K562 (cell line): ENCODE measurements around the gene GLOD4. TPM values are rescaled to one million over a fixed set of nuclear protein-coding genes. Genes with fewer than 3 reads are reported as not detected.

Experiments used
- ATAC-seq: fragments of 200-7000 bp; cut with Tn5 transposase; 3 replicates; pipeline ENCODE4 v1.9.1; 2020; ENCODE audit warnings: moderate library complexity
- BruUV-seq: library from RNA; stranded (reverse); fragments of 400-500 nt; replicated peaks from 2 replicates; lab custom pipeline; 2021; lab: Mats Ljungman, UMichigan
- CTCF ChIA-PET: fragments of 300-600 bp; formaldehyde crosslinking; extraction: SDS; loops from one replicate; lab custom pipeline; 2021; ENCODE audit warnings: low intra/inter-chr PET ratio; lab: Yijun Ruan, JAX
- POLR2A ChIA-PET: fragments of 300-600, 350-650 bp; sonication (Branson Sonifier 250); formaldehyde crosslinking; extraction: SDS; loops from one replicate; lab custom pipeline; 2021; ENCODE audit warnings: antibody characterized with exemption, inconsistent platforms; lab: Yijun Ruan, JAX
- DNase-seq, 4 experiments: peaks; one replicate each; pipeline versions ENCODE4 v3.0.0 to v3.0.0-alpha.2; 2011 to 2018; ENCODE audit warnings: low spot score in 3 of 4, mixed read lengths in 3 of 4; ENCODE audit errors: extremely low read depth in 1 of 4
- FAIRE-seq: peaks from 2 replicates; lab custom pipeline; 2011; peaks lifted over from hg19 to GRCh38; lab: Jason Lieb, UNC
- H2AFZ ChIP-seq: 2 replicates; pipeline ENCODE4 v1.6.0; 2011; ENCODE audit warnings: low read depth, low read length, control low read depth, inconsistent platforms
- H3K27ac ChIP-seq: fragments of 200-600 bp; 3 replicates; pipeline ENCODE4 v1.8.0; 2011; ENCODE audit warnings: low read depth, mild to moderate bottlenecking, control low read depth, inconsistent platforms, low read length, moderate library complexity, mixed read lengths; ENCODE audit errors: extremely low read depth
- H3K27me3 ChIP-seq, 2 experiments: fragments of 300-600 bp in 1 of 2; 2 replicates in 1 of 2; 3 replicates in 1 of 2; pipeline versions ENCODE4 v1.6.0 to v1.8.0; 2011; ENCODE audit warnings: inconsistent platforms in 2 of 2, low read length in 2 of 2, mild to moderate bottlenecking in 1 of 2, mixed read lengths in 1 of 2, moderate library complexity in 1 of 2; ENCODE audit not compliant: control insufficient read depth in 2 of 2, insufficient read depth in 2 of 2
- H3K36me3 ChIP-seq: fragments of 300-600 bp; 3 replicates; pipeline ENCODE4 v1.8.0; 2011; ENCODE audit warnings: mild to moderate bottlenecking, low read length, inconsistent platforms; ENCODE audit not compliant: control insufficient read depth, insufficient read depth
- H3K4me1 ChIP-seq, 2 experiments: fragments of 200-600 bp in 1 of 2; replicated peaks in 1 of 2; 2 replicates in 1 of 2; 3 replicates in 1 of 2; pipeline versions ENCODE4 v1.5.1 to v1.8.0; 2011; ENCODE audit warnings: inconsistent platforms in 2 of 2, low read length in 2 of 2, mild to moderate bottlenecking in 1 of 2, mixed read lengths in 1 of 2, moderate library complexity in 1 of 2; ENCODE audit not compliant: control insufficient read depth in 2 of 2, insufficient read depth in 2 of 2
- H3K4me2 ChIP-seq: 2 replicates; pipeline ENCODE4 v1.6.1; 2011; ENCODE audit warnings: low read length, control low read depth, inconsistent platforms, mixed read lengths; ENCODE audit not compliant: insufficient read depth
- H3K4me3 ChIP-seq: fragments of 200-600 bp; sonication (generic), shearing (Covaris generic); 2 replicates; pipeline ENCODE4 v1.5.1; 2016; ENCODE audit warnings: control low read depth, inconsistent platforms
- H3K79me2 ChIP-seq: fragments of 200-600 bp; 3 replicates; pipeline ENCODE4 v1.8.0; 2011; ENCODE audit warnings: low read length, inconsistent platforms; ENCODE audit not compliant: control insufficient read depth, insufficient read depth
- H3K9ac ChIP-seq, 2 experiments: 2 replicates each; pipeline versions ENCODE4 v1.6.0 to v1.6.1; 2011; ENCODE audit warnings: low read depth in 2 of 2, low read length in 2 of 2, control low read depth in 1 of 2, inconsistent platforms in 1 of 2, mild to moderate bottlenecking in 1 of 2, mixed read lengths in 1 of 2; ENCODE audit not compliant: insufficient read depth in 1 of 2
- H3K9me1 ChIP-seq: one replicate; pipeline ENCODE4 v1.6.0; 2011; ENCODE audit warnings: inconsistent platforms, mild to moderate bottlenecking, low read length, moderate library complexity; ENCODE audit not compliant: control insufficient read depth, insufficient read depth
- H3K9me3 ChIP-seq: replicated peaks from 2 replicates; pipeline ENCODE4 v1.5.1; 2011; ENCODE audit warnings: low read depth, low read length, inconsistent platforms; ENCODE audit not compliant: control insufficient read depth, insufficient read depth
- H4K20me1 ChIP-seq: replicated peaks from 2 replicates; pipeline ENCODE4 v1.6.1; 2011; ENCODE audit warnings: low read length, inconsistent platforms, mixed read lengths; ENCODE audit not compliant: control insufficient read depth, insufficient read depth
- E2F3 ChIP-seq: fragments of 250-450 bp; sonication (Bioruptor Pico); IDR thresholded peaks from 2 replicates; pipeline ENCODE4 v1.4.0; 2020; ENCODE audit warnings: mild to moderate bottlenecking
- HMGN3 ChIP-seq: IDR thresholded peaks from 2 replicates; pipeline ENCODE4 v1.6.1; 2011; ENCODE audit warnings: borderline replicate concordance, low read depth, mild to moderate bottlenecking, mixed read lengths, low read length; ENCODE audit not compliant: insufficient read length; ENCODE audit errors: extremely low read depth
- MECOM ChIP-seq: fragments of 250-450 bp; sonication (Bioruptor Pico); IDR thresholded peaks from 2 replicates; pipeline ENCODE4 v1.8.0; 2022; ENCODE audit warnings: inconsistent platforms
- MYNN ChIP-seq, 2 experiments: sonication (generic); formaldehyde crosslinking in 1 of 2; IDR thresholded peaks; 2 replicates each; pipeline versions ENCODE4 v1.5.0 to v1.6.1; 2016 to 2020; ENCODE audit warnings: antibody characterized with exemption in 1 of 2, missing genetic modification reagents in 1 of 2
- NR2C2 ChIP-seq, 2 experiments: fragments of 200-800 bp in 1 of 2; sonication (Bioruptor generic) in 1 of 2; sonication (generic) in 1 of 2; formaldehyde crosslinking in 1 of 2; IDR thresholded peaks; 2 replicates each; pipeline versions ENCODE4 v1.6.1 to v1.8.0; 2016 to 2022; ENCODE audit warnings: mild to moderate bottlenecking in 1 of 2, missing compliant biosample characterization in 1 of 2, missing genetic modification characterization in 1 of 2, missing genetic modification reagents in 1 of 2
- RBFOX2 ChIP-seq: fragments of 200-400 bp; formaldehyde crosslinking; IDR thresholded peaks from 2 replicates; pipeline ENCODE4 v1.6.1; 2017; ENCODE audit warnings: low read depth, mild to moderate bottlenecking, low read length, moderate library complexity
- SMAD4 ChIP-seq: fragments of 250-450 bp; sonication (Bioruptor Pico); conservative IDR thresholded peaks from 2 replicates; pipeline ENCODE4 v1.8.0; 2021; ENCODE audit warnings: inconsistent platforms, mild to moderate bottlenecking, moderate library complexity
- TAF9B ChIP-seq: fragments of 450-650 bp; IDR thresholded peaks from 2 replicates; pipeline ENCODE4 v1.6.1; 2018; ENCODE audit warnings: mild to moderate bottlenecking; ENCODE audit not compliant: partially characterized antibody
- YY1 ChIP-seq, 3 experiments: IDR thresholded peaks; 2 replicates each; pipeline ENCODE4 v1.6.1; 2011; ENCODE audit warnings: low read length in 2 of 3, mild to moderate bottlenecking in 2 of 3, moderate library complexity in 2 of 3, borderline replicate concordance in 1 of 3, control low read depth in 1 of 3, low read depth in 1 of 3; ENCODE audit not compliant: insufficient read depth in 3 of 3, insufficient replicate concordance in 2 of 3, control insufficient read depth in 1 of 3, insufficient read length in 1 of 3; ENCODE audit errors: extremely low read depth in 1 of 3
- ZNF3 ChIP-seq: fragments of 250-450 bp; sonication (Bioruptor Pico); IDR thresholded peaks from 2 replicates; pipeline ENCODE4 v1.5.0; 2021; ENCODE audit warnings: mild to moderate bottlenecking, moderate library complexity
- ZNF324 ChIP-seq: fragments of 250-450 bp; sonication (Bioruptor Pico); IDR thresholded peaks from 2 replicates; pipeline ENCODE4 v1.4.0; 2020; ENCODE audit warnings: mild to moderate bottlenecking
- ZNF583 ChIP-seq: fragments of 250-450 bp; sonication (Bioruptor Pico); IDR thresholded peaks from 2 replicates; pipeline ENCODE4 v1.4.0; 2020
- ZNF778 ChIP-seq: fragments of 450-650 bp; formaldehyde crosslinking; IDR thresholded peaks from 2 replicates; pipeline ENCODE4 v1.4.0; 2020; ENCODE audit warnings: mild to moderate bottlenecking, moderate library complexity
- WGBS: fragments of 100-300 bp; shearing (Covaris generic); methylation state at CpG from one replicate; pipeline ENCODE4 v1.1.6; 2016; ENCODE audit warnings: low coverage, mixed read lengths; ENCODE audit not compliant: insufficient coverage; ENCODE audit errors: missing lambda C conversion rate; 5-methylcytosine and 5-hydroxymethylcytosine counted together
- in situ Hi-C: fragments of 300-500 bp; cut with MboI; formaldehyde crosslinking; loops from 4 replicates; pipeline ENCODE4 v1.15.0; 2018; ENCODE audit warnings: inconsistent platforms, mixed read lengths
- intact Hi-C: fragments of 100-400 bp; cut with micrococcal nuclease; formaldehyde crosslinking; loops from 2 replicates; pipeline ENCODE4 v1.14.2; 2022
- polyA plus RNA-seq, 8 experiments: library from polyadenylated mRNA; depleted of rRNA in 4 of 8; stranded (reverse) in 5 of 8; unstranded in 3 of 8; fragments of >200 nt; fragmentation: Nextera tagmentation in 2 of 8; fragmentation: Illumina TruSeq in 1 of 8; extraction: Ambion mirVana in 2 of 8; extraction: Trizol in 1 of 8; gene quantifications; 2 replicates each; pipeline versions ENCODE4 v1.2.1 to v1.2.3, GENCODE V29; 2011 to 2014; ENCODE audit warnings: inconsistent platforms in 1 of 8, missing spikeins in 1 of 8
- total RNA-seq, 7 experiments: library from RNA; depleted of rRNA in 6 of 7; stranded (reverse); fragments of >200 nt in 6 of 7; fragmentation: Illumina TruSeq in 2 of 7; extraction: Trizol in 2 of 7; gene quantifications; 2 replicates each; pipeline versions ENCODE4 v1.2.1 to v1.2.3, GENCODE V29; 2011 to 2021; ENCODE audit warnings: low replicate concordance in 1 of 7
- TF ChIP-seq, protein P1 (sequence below): sonication (generic); formaldehyde crosslinking; IDR thresholded peaks from 2 replicates; pipeline ENCODE4 v1.5.0; 2020; ENCODE audit warnings: missing genetic modification reagents

GLOD4 gene
- total and polyA plus RNA-seq, 9 of the 15 experiments (the other 6 are each of a cell fraction or from before 2014, with no cell fraction given) = 52.0 to 109 (median 64.9) TPM

DNA sequence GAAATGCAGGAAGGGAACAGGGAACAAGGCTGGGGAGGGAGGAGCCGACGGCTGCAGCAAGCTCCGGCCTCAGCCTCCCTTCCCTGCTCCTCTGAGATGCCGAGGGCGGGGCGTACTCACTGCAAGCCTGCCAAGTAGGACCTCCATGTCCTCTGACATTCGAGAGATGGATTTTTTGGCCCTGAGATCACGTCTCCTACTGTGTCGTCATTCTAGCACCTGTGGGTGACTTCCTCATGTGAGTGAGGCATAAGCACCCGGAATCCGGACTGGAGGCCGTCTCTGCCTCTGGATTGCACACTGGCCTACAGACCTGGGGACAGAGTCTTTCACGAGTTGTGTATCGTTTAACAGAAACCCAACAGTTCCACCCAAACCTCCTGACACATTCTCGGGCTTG, 14.5 kb upstream of the GLOD4 start:
- WGBS = 30% methylated on average over 6 of the region's 15 CpGs
- peaks cover 12% of the 10 kb centered on the region; the same call in 1 of the 3 replicates for H3K36me3 ChIP-seq
- H3K79me2 ChIP-seq = no peaks in the 10 kb centered on the region
- peaks cover 0 to 4% of the 10 kb centered on the region in 2 experiments; a peak in 1 of 5 replicates for H3K4me1 ChIP-seq
- FAIRE-seq = no peak
- H3K9me3 ChIP-seq = no peaks in the 10 kb centered on the region
- no peak for DNase-seq
- ChIA-PET POLR2A (interaction anchor here (1.1 to 1.2 kb wide), 2 partner anchors 37 to 128 kb away, joined by 3 to 6 read pairs; no protein-coding TSS in a partner anchor), CTCF (no interaction called here)
- ATAC-seq = no peak
- TF ChIP-seq SMAD4 (no peak), MECOM (CRISPR knock-in tag) (no peak)
- TF ChIP-seq, protein P1, sequence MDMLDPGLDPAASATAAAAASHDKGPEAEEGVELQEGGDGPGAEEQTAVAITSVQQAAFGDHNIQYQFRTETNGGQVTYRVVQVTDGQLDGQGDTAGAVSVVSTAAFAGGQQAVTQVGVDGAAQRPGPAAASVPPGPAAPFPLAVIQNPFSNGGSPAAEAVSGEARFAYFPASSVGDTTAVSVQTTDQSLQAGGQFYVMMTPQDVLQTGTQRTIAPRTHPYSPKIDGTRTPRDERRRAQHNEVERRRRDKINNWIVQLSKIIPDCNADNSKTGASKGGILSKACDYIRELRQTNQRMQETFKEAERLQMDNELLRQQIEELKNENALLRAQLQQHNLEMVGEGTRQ (CRISPR knock-in tag) = no peak
- H3K27me3 ChIP-seq = peaks cover 15 to 33% of the 10 kb centered on the region in 2 experiments
- H2AFZ ChIP-seq = no peak overlapping the region
- in situ Hi-C loops (no loop called here), intact Hi-C loops (loop anchor here (5.0 kb wide), 1 partner anchor 201 kb away; the partner anchor contains the start of gene TIMM22)
- H3K9ac ChIP-seq = no peak overlapping the region
- no peak overlapping the region for H3K27ac ChIP-seq
- 0 out of 2 replicates have a peak, but pooled peaks cover 7% of the 10 kb centered on the region for H4K20me1 ChIP-seq
- BruUV-seq = no TSS peak
- H3K9me1 ChIP-seq = no peaks in the 10 kb centered on the region
- no peak overlapping the region for H3K4me2 ChIP-seq
- no peak overlapping the region for H3K4me3 ChIP-seq

DNA sequence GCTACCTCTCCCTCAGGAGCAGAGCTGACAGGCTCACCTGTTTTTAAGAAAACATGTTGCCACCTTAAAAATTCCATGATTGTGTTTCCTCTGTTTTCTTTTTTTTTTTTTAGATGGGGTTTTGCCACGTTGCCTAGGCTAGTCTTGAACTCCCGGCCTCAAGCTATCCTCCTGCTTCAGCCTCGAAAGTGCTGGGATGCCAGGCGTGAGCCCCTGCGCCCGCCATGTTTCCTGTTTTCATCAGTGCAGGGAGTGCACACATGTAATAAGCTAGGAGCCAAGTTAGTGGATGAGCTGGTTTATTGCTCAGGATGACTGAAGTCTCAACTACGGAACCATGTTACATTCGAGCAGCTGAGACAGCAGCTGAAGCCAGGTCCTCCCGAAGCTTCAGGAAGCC, 13.6 kb upstream of the GLOD4 start:
- no peak overlapping the region for H3K9ac ChIP-seq
- in situ Hi-C loops = no loop called here

More for the DNA sequence above, 13.6 kb upstream of the GLOD4 start:
- CTCF ChIA-PET = interaction anchor here (0.7 to 1.8 kb wide), 2 partner anchors 185 to 200 kb away, joined by 3 to 16 read pairs; no protein-coding TSS in a partner anchor
- H3K27ac ChIP-seq = no peak overlapping the region
- H3K27me3 ChIP-seq = peaks cover 11 to 27% of the 10 kb centered on the region in 2 experiments; a peak in 4 of 5 replicates
- H3K4me1 ChIP-seq = peaks cover 0 to 4% of the 10 kb centered on the region in 2 experiments; a peak in 1 of 5 replicates
- POLR2A ChIA-PET = no interaction called here
- ATAC-seq (no peak), FAIRE-seq (no peak), DNase-seq (no peak)
- no TSS peak for BruUV-seq
- H2AFZ ChIP-seq = no peak overlapping the region
- H3K9me3 ChIP-seq = no peaks in the 10 kb centered on the region
- intact Hi-C loops = loop anchor here (2.0 to 5.0 kb wide), 2 partner anchors 185 to 202 kb away; partner anchors contain the start of gene TIMM22
- H4K20me1 ChIP-seq = 0 out of 2 replicates have a peak, but pooled peaks cover 7% of the 10 kb centered on the region
- H3K4me3 ChIP-seq = no peak overlapping the region
- WGBS = 51% methylated on average over 9 of the region's 9 CpGs
- TF ChIP-seq NR2C2 (CRISPR knock-in tag; IDR thresholded peaks at IDR 0.05) (no peak), NR2C2 (tag; IDR thresholded peaks at IDR 0.05) (no peak), TAF9B (no peak), ZNF3 (CRISPR knock-in tag) (no peak), HMGN3 (no peak), ZNF583 (no peak), E2F3 (no peak), RBFOX2 (no peak), ZNF778 (CRISPR knock-in tag) (no peak), MYNN (IDR thresholded peaks at IDR 0.05) (no peak), MYNN (CRISPR knock-in tag; IDR thresholded peaks at IDR 0.05) (no peak), ZNF324 (no peak), YY1 (IDR thresholded peaks at IDR 0.05; ENCODE audit: borderline replicate concordance in 1 of 3, control insufficient read depth in 1 of 3, extremely low read depth in 1 of 3, insufficient read depth in 3 of 3, insufficient read length in 1 of 3, insufficient replicate concordance in 2 of 3, low read depth in 1 of 3, low read length in 2 of 3) (no peak)
- no peaks in the 10 kb centered on the region for H3K79me2 ChIP-seq
- H3K36me3 ChIP-seq = peaks cover 19% of the 10 kb centered on the region; the same call in 1 of the 3 replicates
- no peaks in the 10 kb centered on the region for H3K9me1 ChIP-seq
- no peak overlapping the region for H3K4me2 ChIP-seq
